Prostate gland (tissue), 2 donors: ENCODE data around the gene WDR38. TPM values are rescaled to one million over a fixed set of nuclear protein-coding genes. Genes with fewer than 3 reads are reported as not detected.

Experiments
- DNase-seq: peaks from one replicate; pipeline ENCODE4 v3.0.0-alpha.2; 2019; ENCODE audit warnings: low spot score
- H3K27ac ChIP-seq, 2 donors: fragments of 200-600 bp; sonication (generic); 2 replicates each; pipeline ENCODE4 v1.5.1; 2017 to 2019
- H3K27me3 ChIP-seq: fragments of 200-600 bp; sonication (generic); replicated peaks from 2 replicates; pipeline ENCODE4 v1.5.1; 2019; ENCODE audit not compliant: insufficient read depth
- H3K36me3 ChIP-seq, 2 donors: fragments of 200-600 bp; sonication (generic); 1 replicate in 1 of 2; 2 replicates in 1 of 2; pipeline versions ENCODE4 v1.5.1 to v1.8.1; 2017 to 2019
- H3K4me1 ChIP-seq: fragments of 200-600 bp; sonication (generic); replicated peaks from 2 replicates; pipeline ENCODE4 v1.5.1; 2019
- H3K4me3 ChIP-seq, 2 donors: fragments of 200-600 bp; sonication (generic); 2 replicates each; pipeline ENCODE4 v1.5.1; 2017 to 2019
- H3K9me3 ChIP-seq: fragments of 200-600 bp; sonication (generic); 2 replicates; pipeline ENCODE4 v1.5.1; 2017
- CTCF ChIP-seq, 4 experiments: fragments of 200-600 bp in 2 of 4; fragments of 450-650 bp in 2 of 4; sonication (generic) in 2 of 4; IDR thresholded peaks; 1 replicate in 3 of 4; 2 replicates in 1 of 4; pipeline ENCODE4 v1.5.1; 2016 to 2019; ENCODE audit warnings: antibody characterized with exemption in 4 of 4, mild to moderate bottlenecking in 2 of 4, moderate library complexity in 2 of 4
- POLR2A ChIP-seq: fragments of 450-650 bp; IDR thresholded peaks from one replicate; pipeline ENCODE4 v1.6.1; 2016; ENCODE audit warnings: antibody characterized with exemption, mild to moderate bottlenecking
- POLR2AphosphoS5 ChIP-seq: sonication (generic); formaldehyde crosslinking; IDR thresholded peaks from one replicate; pipeline ENCODE4 v1.6.1; 2017; ENCODE audit warnings: antibody characterized with exemption
- WGBS: methylation state at CpG from one replicate; pipeline ENCODE4 v1.1.5; 2018; 5-methylcytosine and 5-hydroxymethylcytosine counted together
- intact Hi-C: fragments of 100-400 bp; cut with DNase I; formaldehyde crosslinking; loops from one replicate; pipeline ENCODE4 v1.14.2; 2022
- total RNA-seq, 2 donors: library from RNA; depleted of rRNA; stranded (reverse); fragments of >200 nt; gene quantifications; one replicate each; pipeline ENCODE4 v1.1.0, GENCODE V29; 2016

Gene WDR38
- total RNA-seq, 2 donors from 2014 or later, result not detected

DNA sequence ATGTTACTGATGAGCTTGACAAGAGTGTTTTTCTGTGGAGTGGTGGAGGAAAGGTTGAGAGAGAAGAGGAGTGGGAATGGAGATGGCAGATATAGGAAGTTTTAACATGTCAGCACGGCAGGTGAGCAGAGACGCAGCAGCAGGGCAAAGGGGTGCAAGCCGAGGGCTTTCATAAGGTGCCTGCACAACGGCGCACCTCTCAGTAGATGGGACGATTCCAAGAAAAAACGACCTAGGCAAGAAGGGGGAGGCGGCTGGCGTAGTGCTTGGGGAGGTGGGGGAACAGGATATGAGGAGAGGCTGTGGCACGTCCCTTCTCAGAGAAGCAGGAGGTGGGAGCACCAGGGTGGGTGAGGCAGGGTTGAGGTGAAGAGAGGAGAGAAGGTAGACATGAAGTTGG is 33.2 kb downstream of the WDR38 start:
- H3K36me3 ChIP-seq, result peaks cover 4 to 25% of the 10 kb centered on the region in 2 donors
- 82% methylated on average over 10 of the region's 10 CpGs for WGBS

GRCh38 chr9:124886866-124887492 is 33.7 kb downstream of the WDR38 start:
- no peaks in the 10 kb centered on the region for H3K27me3 ChIP-seq
- no peak overlapping the region for H3K27ac ChIP-seq
- TF ChIP-seq POLR2AphosphoS5 (no peak), POLR2A (no peak), CTCF (IDR thresholded peaks at IDR 0.05) (no peak)
- H3K36me3 ChIP-seq, result peaks cover 2 to 25% of the 10 kb centered on the region in 2 donors
- DNase-seq, result no peak
- H3K4me1 ChIP-seq, result no peaks in the 10 kb centered on the region
- WGBS, result 86% methylated on average over 17 of the region's 17 CpGs
- H3K9me3 ChIP-seq, result no peaks in the 10 kb centered on the region
- no peak overlapping the region for H3K4me3 ChIP-seq
- intact Hi-C loops, result no loop called here

More for the DNA sequence above, 33.2 kb downstream of the WDR38 start:
- no peak for TF ChIP-seq POLR2AphosphoS5
- no peak for TF ChIP-seq POLR2A
- no peak for TF ChIP-seq CTCF (IDR thresholded peaks at IDR 0.05)
- no peaks in the 10 kb centered on the region for H3K9me3 ChIP-seq
- H3K27me3 ChIP-seq, result no peaks in the 10 kb centered on the region
- intact Hi-C loops, result no loop called here
- no peak overlapping the region for H3K27ac ChIP-seq
- no peaks in the 10 kb centered on the region for H3K4me1 ChIP-seq
- H3K4me3 ChIP-seq, result no peak overlapping the region
- DNase-seq, result no peak

- Histone ChIP-seq H3K4me3 (no peak overlapping the region), H3K27ac (no peak overlapping the region), H3K27me3 (no peaks in the 10 kb centered on the region), H3K9me3 (no peaks in the 10 kb centered on the region), H3K4me1 (no peaks in the 10 kb centered on the region), H3K36me3 (peaks cover 2 to 25% of the 10 kb centered on the region in 2 donors)
- no peak for TF ChIP-seq POLR2AphosphoS5
- no peak for TF ChIP-seq POLR2A
- no peak for TF ChIP-seq CTCF (IDR thresholded peaks at IDR 0.05)
- DNase-seq, result no peak
- 76% methylated on average over 5 of the region's 5 CpGs for WGBS
- intact Hi-C loops, result no loop called here
Measured at GRCh38 chr9:124887832-124888231, 34.6 kb downstream of the WDR38 start.

DNA sequence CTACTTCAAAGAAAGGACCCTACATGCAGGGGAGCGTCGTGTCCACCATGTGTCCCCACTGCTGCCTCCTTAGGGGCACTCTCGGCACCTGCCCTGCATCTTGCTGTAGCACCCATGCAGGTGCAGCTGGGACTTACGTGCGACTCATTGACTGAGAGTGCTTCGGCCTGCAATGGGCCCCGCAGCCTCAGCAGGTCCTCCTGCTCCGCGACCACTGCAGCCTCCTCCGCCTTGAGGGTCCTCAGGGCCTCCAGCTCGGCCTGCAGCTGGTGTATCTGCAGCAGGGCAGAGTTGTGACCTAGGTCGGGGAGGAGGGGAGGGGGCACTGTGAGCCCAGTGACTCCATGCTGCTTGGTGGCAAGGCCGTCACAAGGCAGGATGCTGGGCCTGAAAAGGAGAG is 35.7 kb downstream of the WDR38 start:
- no peaks in the 10 kb centered on the region for H3K4me1 ChIP-seq

More for the DNA sequence above, 35.7 kb downstream of the WDR38 start:
- Histone ChIP-seq H3K4me3 (no peak overlapping the region), H3K27me3 (no peaks in the 10 kb centered on the region), H3K9me3 (no peaks in the 10 kb centered on the region), H3K27ac (no peak overlapping the region), H3K36me3 (peaks cover 2 to 25% of the 10 kb centered on the region in 2 donors)
- intact Hi-C loops, result no loop called here
- no peak for TF ChIP-seq POLR2A
- TF ChIP-seq CTCF (IDR thresholded peaks at IDR 0.05), result no peak
- no peak for TF ChIP-seq POLR2AphosphoS5
- no peak for DNase-seq
- WGBS, result 94% methylated on average over 13 of the region's 13 CpGs
